HepG2 (cell line): ENCODE data around the gene DDX43. TPM values are rescaled to one million over a fixed set of nuclear protein-coding genes. Genes with fewer than 3 reads are reported as not detected.

Source experiments
- ATAC-seq: fragments of 200-7000 bp; cut with Tn5 transposase; 3 replicates; pipeline ENCODE4 v1.9.1; 2020; ENCODE audit warnings: mild to moderate bottlenecking, moderate library complexity
- BruUV-seq: library from RNA; stranded (reverse); fragments of 400-500 nt; replicated peaks from 2 replicates; lab custom pipeline; 2021; lab: Mats Ljungman, UMichigan
- CTCF ChIA-PET: fragments of 300-600 bp; formaldehyde crosslinking; extraction: SDS; loops from one replicate; lab custom pipeline; 2021; ENCODE audit warnings: low total read pairs, inconsistent platforms, low intra/inter-chr PET ratio; lab: Yijun Ruan, JAX
- POLR2A ChIA-PET: fragments of 350-600 bp; sonication (Branson Sonifier 250); formaldehyde crosslinking; loops from one replicate; lab custom pipeline; 2020; ENCODE audit warnings: antibody characterized with exemption, inconsistent platforms; lab: Yijun Ruan, JAX
- DNase-seq: peaks from one replicate; pipeline ENCODE4 v3.0.0-alpha.2; 2015; ENCODE audit warnings: low spot score
- FAIRE-seq: peaks from 3 replicates; lab custom pipeline; 2011; peaks lifted over from hg19 to GRCh38; lab: Jason Lieb, UNC
- H2AFZ ChIP-seq: one replicate; pipeline ENCODE4 v1.6.1; 2011; ENCODE audit warnings: low read length, inconsistent platforms
- H3K27ac ChIP-seq: fragments of 300-600 bp; 3 replicates; pipeline ENCODE4 v1.8.0; 2011; ENCODE audit warnings: mixed run types, mild to moderate bottlenecking, mixed read lengths, low read length, inconsistent platforms; ENCODE audit not compliant: insufficient read depth; ENCODE audit errors: extremely low read length
- H3K27me3 ChIP-seq, 2 experiments: fragments of 200-600 bp in 1 of 2; 2 replicates in 1 of 2; 3 replicates in 1 of 2; pipeline versions ENCODE4 v1.6.0 to v1.8.0; 2011; ENCODE audit warnings: low read length in 2 of 2, mild to moderate bottlenecking in 2 of 2, moderate library complexity in 2 of 2, inconsistent platforms in 1 of 2; ENCODE audit not compliant: insufficient read depth in 2 of 2, control insufficient read depth in 1 of 2
- H3K36me3 ChIP-seq, 2 experiments: fragments of 200-600 bp in 1 of 2; replicated peaks in 1 of 2; 2 replicates in 1 of 2; 3 replicates in 1 of 2; pipeline versions ENCODE4 v1.5.1 to v1.8.0; 2011; ENCODE audit warnings: low read length in 2 of 2, inconsistent platforms in 1 of 2; ENCODE audit not compliant: insufficient read depth in 2 of 2, control insufficient read depth in 1 of 2
- H3K4me1 ChIP-seq: 2 replicates; pipeline ENCODE4 v1.5.1; 2012; ENCODE audit warnings: low read length, inconsistent platforms; ENCODE audit not compliant: insufficient read depth
- H3K4me2 ChIP-seq: 2 replicates; pipeline ENCODE4 v1.6.0; 2011; ENCODE audit warnings: low read depth, low read length, inconsistent platforms
- H3K4me3 ChIP-seq, 3 experiments: fragments of 200-600 bp in 1 of 3; sonication (generic), shearing (Covaris generic) in 1 of 3; replicated peaks in 1 of 3; 2 replicates each; pipeline ENCODE4 v1.5.1; 2011 to 2016; ENCODE audit warnings: low read length in 3 of 3, inconsistent platforms in 2 of 3, low read depth in 2 of 3, mild to moderate bottlenecking in 2 of 3, control low read depth in 1 of 3, mixed read lengths in 1 of 3; ENCODE audit not compliant: insufficient read depth in 1 of 3
- H3K79me2 ChIP-seq: one replicate; pipeline ENCODE4 v1.6.1; 2011; ENCODE audit warnings: low read length, inconsistent platforms; ENCODE audit not compliant: insufficient read depth
- H3K9ac ChIP-seq: 2 replicates; pipeline ENCODE4 v1.6.0; 2011; ENCODE audit warnings: mild to moderate bottlenecking, low read depth, low read length, inconsistent platforms; ENCODE audit not compliant: insufficient read depth
- H3K9me3 ChIP-seq: 2 replicates; pipeline ENCODE4 v1.5.1; 2012; ENCODE audit warnings: mild to moderate bottlenecking, low read length
- H4K20me1 ChIP-seq: 2 replicates; pipeline ENCODE4 v1.6.0; 2011; ENCODE audit warnings: inconsistent platforms, mild to moderate bottlenecking, low read length, moderate library complexity; ENCODE audit not compliant: insufficient read depth
- ATRX ChIP-seq: sonication (generic); formaldehyde crosslinking; IDR thresholded peaks from 2 replicates; pipeline ENCODE4 v1.4.0; 2020; ENCODE audit warnings: missing genetic modification reagents, borderline replicate concordance
- CENPT ChIP-seq: sonication (generic); formaldehyde crosslinking; IDR thresholded peaks from 2 replicates; pipeline ENCODE4 v1.8.0; 2022; ENCODE audit warnings: low read depth, mild to moderate bottlenecking, moderate library complexity, missing genetic modification reagents
- FOXA1 ChIP-seq, 2 experiments: fragments of 450-650 bp in 1 of 2; sonication (generic) in 1 of 2; formaldehyde crosslinking in 1 of 2; IDR thresholded peaks; 2 replicates each; pipeline versions ENCODE4 v1.4.0 to v1.6.1; 2016 to 2020; ENCODE audit warnings: missing genetic modification reagents in 1 of 2
- KMT2B ChIP-seq: IDR thresholded peaks from 2 replicates; pipeline ENCODE4 v1.6.1; 2016; ENCODE audit warnings: missing genetic modification reagents, missing compliant biosample characterization
- MED1 ChIP-seq: sonication (generic); formaldehyde crosslinking; IDR thresholded peaks from 2 replicates; pipeline ENCODE4 v1.4.0; 2020; ENCODE audit warnings: missing genetic modification reagents
- PCBP2 ChIP-seq: fragments of 200-400 bp; formaldehyde crosslinking; optimal IDR thresholded peaks from 2 replicates; pipeline ENCODE3; 2018; ENCODE audit warnings: low read length, low read depth; ENCODE audit not compliant: poor library complexity, severe bottlenecking
- RARA ChIP-seq: IDR thresholded peaks from 2 replicates; pipeline ENCODE4 v1.6.1; 2016; ENCODE audit warnings: missing genetic modification reagents, missing compliant biosample characterization
- SIN3B ChIP-seq: fragments of 150-350 bp; IDR thresholded peaks from 2 replicates; pipeline ENCODE4 v1.6.1; 2014; ENCODE audit warnings: low read length
- WIZ ChIP-seq: sonication (generic); formaldehyde crosslinking; IDR thresholded peaks from 2 replicates; pipeline ENCODE4 v1.5.1; 2020; ENCODE audit warnings: mild to moderate bottlenecking, missing genetic modification reagents
- ZMYM3 ChIP-seq: sonication (generic); formaldehyde crosslinking; IDR thresholded peaks from 2 replicates; pipeline ENCODE4 v1.5.1; 2020; ENCODE audit warnings: mild to moderate bottlenecking, missing genetic modification reagents
- ZNF224 ChIP-seq: sonication (generic); formaldehyde crosslinking; IDR thresholded peaks from 2 replicates; pipeline ENCODE4 v1.5.0; 2020; ENCODE audit warnings: mild to moderate bottlenecking, missing genetic modification reagents
- ZNF468 ChIP-seq: sonication (generic); formaldehyde crosslinking; IDR thresholded peaks from 2 replicates; pipeline ENCODE4 v1.8.0; 2022; ENCODE audit warnings: mild to moderate bottlenecking, moderate library complexity, missing genetic modification reagents
- WGBS: methylation state at CpG from one replicate; pipeline ENCODE4 v1.1.6; 2017; ENCODE audit warnings: low lambda C conversion rate; 5-methylcytosine and 5-hydroxymethylcytosine counted together
- in situ Hi-C: cut with HindIII; loops from 2 replicates; pipeline ENCODE4 v1.10.0; 2017; ENCODE audit warnings: low pct_unique_long_range_greater_than_20kb; ENCODE audit not compliant: extremely low pct_ligation_motif_present
- intact Hi-C: fragments of 100-400 bp; cut with micrococcal nuclease; formaldehyde crosslinking; loops from one replicate; pipeline ENCODE4 v1.10.0; 2022; ENCODE audit not compliant: unreplicated experiment
- polyA plus RNA-seq, 8 experiments: library from polyadenylated mRNA; depleted of rRNA in 3 of 8; stranded (reverse) in 7 of 8; unstranded in 1 of 8; fragments of >200 nt; fragmentation: Illumina TruSeq in 4 of 8; extraction: Trizol in 4 of 8; gene quantifications; 2 replicates each; pipeline versions ENCODE4 v1.2.1 to v1.2.3, GENCODE V29; 2011 to 2016; ENCODE audit warnings: low read depth in 4 of 8, missing spikeins in 1 of 8, mixed read lengths in 1 of 8; ENCODE audit not compliant: insufficient read depth in 1 of 8
- total RNA-seq, 5 experiments: library from RNA; depleted of rRNA; stranded (reverse); fragments of >200 nt; fragmentation: Illumina TruSeq; extraction: Trizol; gene quantifications; 2 replicates each; pipeline ENCODE4 v1.2.3, GENCODE V29; 2016; ENCODE audit warnings: low read depth in 1 of 5
- TF ChIP-seq, protein P1 (sequence below): sonication (generic); formaldehyde crosslinking; conservative IDR thresholded peaks from 2 replicates; pipeline ENCODE4 v1.8.1; 2023; ENCODE audit warnings: missing genetic modification reagents
- TF ChIP-seq, protein P2 (sequence below): sonication (generic); formaldehyde crosslinking; IDR thresholded peaks from 2 replicates; pipeline ENCODE4 v1.5.1; 2020; ENCODE audit warnings: missing genetic modification reagents, mild to moderate bottlenecking, borderline replicate concordance
- TF ChIP-seq, protein P3 (sequence below): sonication (generic); formaldehyde crosslinking; IDR thresholded peaks from 2 replicates; pipeline ENCODE4; 2020; ENCODE audit warnings: missing genetic modification reagents, mild to moderate bottlenecking, borderline replicate concordance

The DDX43 gene
- total and polyA plus RNA-seq, 2 of the 13 experiments (the other 11 are each of a cell fraction or from before 2014, with no cell fraction given): not detected

DNA sequence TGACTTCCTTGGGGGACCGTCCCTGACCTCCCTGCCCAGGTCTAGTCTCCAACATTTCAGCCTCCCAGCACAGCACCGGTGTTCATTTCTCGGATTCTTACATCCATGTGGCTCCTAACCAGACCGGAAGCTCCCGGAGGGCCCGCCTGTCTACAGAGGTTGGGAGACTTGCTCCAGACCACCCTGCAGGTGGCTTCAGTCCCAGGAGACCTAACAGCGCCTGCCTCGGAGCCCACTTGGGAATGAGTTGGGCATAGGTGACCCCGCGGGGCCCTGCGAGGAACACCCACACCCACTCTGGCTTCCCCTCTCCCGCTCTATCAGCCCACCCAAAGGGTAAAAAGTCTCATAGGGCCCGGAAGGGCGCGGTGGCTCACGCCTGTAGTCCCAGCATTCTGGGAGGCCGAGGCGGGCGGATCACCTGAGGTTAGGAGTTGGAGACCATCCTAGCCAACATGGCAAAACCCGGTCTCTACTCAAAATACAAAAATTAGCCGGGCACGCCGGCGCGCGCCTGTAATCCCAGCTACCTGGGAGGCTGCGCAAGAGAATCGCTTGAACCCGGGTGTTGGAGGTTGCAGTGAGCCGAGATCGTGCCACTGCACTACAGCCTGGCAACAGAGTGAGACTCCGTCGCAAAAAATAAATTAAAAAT is 46.0 kb upstream of the DDX43 start:
- Histone ChIP-seq H3K27me3 (peaks cover 0 to 21% of the 10 kb centered on the region in 2 experiments; a peak in 2 of 5 replicates), H3K9me3 (no peaks in the 10 kb centered on the region), H3K27ac (no peak overlapping the region), H3K79me2 (no peaks in the 10 kb centered on the region), H3K9ac (no peak overlapping the region), H3K4me2 (no peak overlapping the region), H2AFZ (no peak overlapping the region), H3K4me1 (no peaks in the 10 kb centered on the region), H3K36me3 (no peaks in the 10 kb centered on the region), H4K20me1 (no peaks in the 10 kb centered on the region), H3K4me3 (no peak overlapping the region)
- DNase-seq (no peak), ATAC-seq (no peak), FAIRE-seq (no peak)
- CTCF ChIA-PET: no interaction called here
- no TSS peak for BruUV-seq
- POLR2A ChIA-PET: no interaction called here
- WGBS: 64% methylated on average over 16 of the region's 33 CpGs
- intact Hi-C loops (no loop called here), in situ Hi-C loops (no loop called here)
- TF ChIP-seq, protein P1, sequence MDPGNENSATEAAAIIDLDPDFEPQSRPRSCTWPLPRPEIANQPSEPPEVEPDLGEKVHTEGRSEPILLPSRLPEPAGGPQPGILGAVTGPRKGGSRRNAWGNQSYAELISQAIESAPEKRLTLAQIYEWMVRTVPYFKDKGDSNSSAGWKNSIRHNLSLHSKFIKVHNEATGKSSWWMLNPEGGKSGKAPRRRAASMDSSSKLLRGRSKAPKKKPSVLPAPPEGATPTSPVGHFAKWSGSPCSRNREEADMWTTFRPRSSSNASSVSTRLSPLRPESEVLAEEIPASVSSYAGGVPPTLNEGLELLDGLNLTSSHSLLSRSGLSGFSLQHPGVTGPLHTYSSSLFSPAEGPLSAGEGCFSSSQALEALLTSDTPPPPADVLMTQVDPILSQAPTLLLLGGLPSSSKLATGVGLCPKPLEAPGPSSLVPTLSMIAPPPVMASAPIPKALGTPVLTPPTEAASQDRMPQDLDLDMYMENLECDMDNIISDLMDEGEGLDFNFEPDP: no peak
- TF ChIP-seq MED1 (CRISPR knock-in tag) (no peak), PCBP2 (no peak), ZMYM3 (no peak), ZNF224 (CRISPR knock-in tag) (no peak), WIZ (CRISPR knock-in tag) (no peak), ATRX (no peak), ZNF468 (CRISPR knock-in tag) (no peak), SIN3B (no peak), KMT2B (CRISPR knock-in tag) (no peak), CENPT (CRISPR knock-in tag) (no peak), FOXA1 (IDR thresholded peaks at IDR 0.05) (no peak), FOXA1 (CRISPR knock-in tag; IDR thresholded peaks at IDR 0.05) (no peak), RARA (no peak)
- TF ChIP-seq, protein P2, sequence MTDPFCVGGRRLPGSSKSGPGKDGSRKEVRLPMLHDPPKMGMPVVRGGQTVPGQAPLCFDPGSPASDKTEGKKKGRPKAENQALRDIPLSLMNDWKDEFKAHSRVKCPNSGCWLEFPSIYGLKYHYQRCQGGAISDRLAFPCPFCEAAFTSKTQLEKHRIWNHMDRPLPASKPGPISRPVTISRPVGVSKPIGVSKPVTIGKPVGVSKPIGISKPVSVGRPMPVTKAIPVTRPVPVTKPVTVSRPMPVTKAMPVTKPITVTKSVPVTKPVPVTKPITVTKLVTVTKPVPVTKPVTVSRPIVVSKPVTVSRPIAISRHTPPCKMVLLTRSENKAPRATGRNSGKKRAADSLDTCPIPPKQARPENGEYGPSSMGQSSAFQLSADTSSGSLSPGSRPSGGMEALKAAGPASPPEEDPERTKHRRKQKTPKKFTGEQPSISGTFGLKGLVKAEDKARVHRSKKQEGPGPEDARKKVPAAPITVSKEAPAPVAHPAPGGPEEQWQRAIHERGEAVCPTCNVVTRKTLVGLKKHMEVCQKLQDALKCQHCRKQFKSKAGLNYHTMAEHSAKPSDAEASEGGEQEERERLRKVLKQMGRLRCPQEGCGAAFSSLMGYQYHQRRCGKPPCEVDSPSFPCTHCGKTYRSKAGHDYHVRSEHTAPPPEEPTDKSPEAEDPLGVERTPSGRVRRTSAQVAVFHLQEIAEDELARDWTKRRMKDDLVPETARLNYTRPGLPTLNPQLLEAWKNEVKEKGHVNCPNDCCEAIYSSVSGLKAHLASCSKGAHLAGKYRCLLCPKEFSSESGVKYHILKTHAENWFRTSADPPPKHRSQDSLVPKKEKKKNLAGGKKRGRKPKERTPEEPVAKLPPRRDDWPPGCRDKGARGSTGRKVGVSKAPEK (CRISPR knock-in tag): no peak
- TF ChIP-seq, protein P3, sequence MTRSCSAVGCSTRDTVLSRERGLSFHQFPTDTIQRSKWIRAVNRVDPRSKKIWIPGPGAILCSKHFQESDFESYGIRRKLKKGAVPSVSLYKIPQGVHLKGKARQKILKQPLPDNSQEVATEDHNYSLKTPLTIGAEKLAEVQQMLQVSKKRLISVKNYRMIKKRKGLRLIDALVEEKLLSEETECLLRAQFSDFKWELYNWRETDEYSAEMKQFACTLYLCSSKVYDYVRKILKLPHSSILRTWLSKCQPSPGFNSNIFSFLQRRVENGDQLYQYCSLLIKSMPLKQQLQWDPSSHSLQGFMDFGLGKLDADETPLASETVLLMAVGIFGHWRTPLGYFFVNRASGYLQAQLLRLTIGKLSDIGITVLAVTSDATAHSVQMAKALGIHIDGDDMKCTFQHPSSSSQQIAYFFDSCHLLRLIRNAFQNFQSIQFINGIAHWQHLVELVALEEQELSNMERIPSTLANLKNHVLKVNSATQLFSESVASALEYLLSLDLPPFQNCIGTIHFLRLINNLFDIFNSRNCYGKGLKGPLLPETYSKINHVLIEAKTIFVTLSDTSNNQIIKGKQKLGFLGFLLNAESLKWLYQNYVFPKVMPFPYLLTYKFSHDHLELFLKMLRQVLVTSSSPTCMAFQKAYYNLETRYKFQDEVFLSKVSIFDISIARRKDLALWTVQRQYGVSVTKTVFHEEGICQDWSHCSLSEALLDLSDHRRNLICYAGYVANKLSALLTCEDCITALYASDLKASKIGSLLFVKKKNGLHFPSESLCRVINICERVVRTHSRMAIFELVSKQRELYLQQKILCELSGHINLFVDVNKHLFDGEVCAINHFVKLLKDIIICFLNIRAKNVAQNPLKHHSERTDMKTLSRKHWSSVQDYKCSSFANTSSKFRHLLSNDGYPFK (CRISPR knock-in tag): no peak
